ENCODE results near the gene AVPR2. TPM values are rescaled to one million over a fixed set of nuclear protein-coding genes. Genes with fewer than 3 reads are reported as not detected.

AVPR2 gene
- total RNA-seq, 1 donor from 2014 or later = not detected

DNA sequence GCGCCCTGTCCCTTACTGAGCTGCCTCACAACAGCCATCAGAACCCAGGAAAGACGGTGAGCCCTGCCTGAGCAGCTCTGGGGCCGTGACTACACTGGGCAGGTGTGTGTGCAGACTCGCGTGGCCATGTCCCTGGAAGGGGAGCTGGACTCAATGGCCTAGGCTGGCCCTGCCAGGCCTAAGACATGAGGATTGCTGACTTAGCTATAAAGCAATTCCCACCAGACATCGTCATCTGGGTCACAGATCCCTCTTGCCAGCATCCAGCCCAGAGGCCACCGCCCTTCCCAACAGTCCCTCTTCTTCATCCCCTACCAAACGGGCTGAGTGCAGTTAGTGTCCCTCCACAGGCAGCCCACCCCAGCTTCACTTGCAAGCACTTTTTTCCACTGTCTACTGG, 26.7 kb downstream of the AVPR2 start:
- Mint-ChIP-seq H3K9me3 (ENCODE audit: unreplicated experiment) (peaks cover 3% of the 10 kb centered on the region), H3K4me3 (ENCODE audit: unreplicated experiment) (no peak overlapping the region), H3K27ac (ENCODE audit: unreplicated experiment) (no peak overlapping the region), H3K4me1 (ENCODE audit: low read depth, unreplicated experiment) (peaks cover 2% of the 10 kb centered on the region), H3K36me3 (ENCODE audit: unreplicated experiment) (no peaks in the 10 kb centered on the region), H3K27me3 (ENCODE audit: unreplicated experiment) (peaks cover 6% of the 10 kb centered on the region)
- TF ChIP-seq, protein P1, sequence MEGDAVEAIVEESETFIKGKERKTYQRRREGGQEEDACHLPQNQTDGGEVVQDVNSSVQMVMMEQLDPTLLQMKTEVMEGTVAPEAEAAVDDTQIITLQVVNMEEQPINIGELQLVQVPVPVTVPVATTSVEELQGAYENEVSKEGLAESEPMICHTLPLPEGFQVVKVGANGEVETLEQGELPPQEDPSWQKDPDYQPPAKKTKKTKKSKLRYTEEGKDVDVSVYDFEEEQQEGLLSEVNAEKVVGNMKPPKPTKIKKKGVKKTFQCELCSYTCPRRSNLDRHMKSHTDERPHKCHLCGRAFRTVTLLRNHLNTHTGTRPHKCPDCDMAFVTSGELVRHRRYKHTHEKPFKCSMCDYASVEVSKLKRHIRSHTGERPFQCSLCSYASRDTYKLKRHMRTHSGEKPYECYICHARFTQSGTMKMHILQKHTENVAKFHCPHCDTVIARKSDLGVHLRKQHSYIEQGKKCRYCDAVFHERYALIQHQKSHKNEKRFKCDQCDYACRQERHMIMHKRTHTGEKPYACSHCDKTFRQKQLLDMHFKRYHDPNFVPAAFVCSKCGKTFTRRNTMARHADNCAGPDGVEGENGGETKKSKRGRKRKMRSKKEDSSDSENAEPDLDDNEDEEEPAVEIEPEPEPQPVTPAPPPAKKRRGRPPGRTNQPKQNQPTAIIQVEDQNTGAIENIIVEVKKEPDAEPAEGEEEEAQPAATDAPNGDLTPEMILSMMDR (IDR thresholded peaks at IDR 0.05; ENCODE audit: partially characterized antibody, unreplicated experiment) = no peak
- DNase-seq = no peak

DNA sequence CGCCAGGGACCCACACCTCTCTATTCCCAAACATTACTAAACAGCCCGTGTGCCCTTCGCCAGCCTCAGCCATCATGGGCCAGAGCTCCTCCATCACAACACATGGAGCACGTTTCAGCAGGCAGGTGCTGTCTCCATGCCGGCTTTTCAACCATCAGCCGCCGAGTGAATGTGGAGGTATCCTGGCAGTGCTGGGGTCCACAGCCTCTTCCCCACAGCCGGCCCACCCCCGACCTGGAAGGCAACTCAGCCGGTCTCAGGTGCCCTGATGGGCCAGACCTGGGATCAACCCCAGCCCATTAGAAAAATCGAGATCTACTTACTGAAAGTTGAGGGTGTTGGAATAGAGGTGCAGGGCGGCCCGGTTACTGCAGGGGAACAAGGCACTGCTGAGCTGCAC, 27.3 kb downstream of the AVPR2 start:
- Mint-ChIP-seq H3K36me3 (ENCODE audit: unreplicated experiment) (no peaks in the 10 kb centered on the region), H3K27me3 (ENCODE audit: unreplicated experiment) (peaks cover 6% of the 10 kb centered on the region), H3K9me3 (ENCODE audit: unreplicated experiment) (peaks cover 3% of the 10 kb centered on the region), H3K27ac (ENCODE audit: unreplicated experiment) (no peak overlapping the region), H3K4me1 (ENCODE audit: low read depth, unreplicated experiment) (peaks cover 2% of the 10 kb centered on the region), H3K4me3 (ENCODE audit: unreplicated experiment) (no peak overlapping the region)
- TF ChIP-seq, protein P1 (IDR thresholded peaks at IDR 0.05; ENCODE audit: partially characterized antibody, unreplicated experiment) = no peak
- no peak for DNase-seq

DNA sequence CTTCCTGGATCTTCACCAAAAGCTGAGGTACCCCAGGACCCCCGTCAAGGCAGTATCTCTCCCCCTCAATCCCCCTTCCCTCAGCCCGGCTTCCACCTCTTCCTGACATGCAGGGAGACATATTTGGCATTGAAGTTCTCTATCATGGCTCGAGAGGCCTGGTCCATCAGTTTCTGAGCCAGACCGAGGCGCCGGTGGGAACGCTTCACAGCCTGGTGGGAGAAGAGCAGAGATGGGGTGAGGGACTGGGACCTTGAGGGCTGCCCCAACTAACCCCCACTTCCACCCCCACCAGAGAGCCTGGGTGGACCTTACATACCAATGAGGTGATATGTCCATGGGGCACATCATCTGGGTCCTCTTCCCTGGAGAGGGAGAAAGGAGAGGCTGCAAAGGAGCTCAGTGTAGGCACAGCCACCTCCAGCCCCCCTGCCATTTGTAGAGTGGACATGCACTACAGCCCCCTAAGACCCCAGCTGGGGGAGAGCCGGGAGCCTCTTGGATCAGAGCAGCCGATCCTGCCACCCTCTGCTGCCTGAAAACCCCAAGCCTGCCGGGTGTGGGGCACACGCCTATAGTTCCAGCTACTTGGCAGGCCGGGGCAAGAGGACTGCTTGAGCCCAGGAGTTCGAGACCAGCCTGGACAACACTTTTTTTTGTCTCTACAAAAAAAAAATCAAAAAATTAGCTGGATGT, 27.9 kb downstream of the AVPR2 start:
- Mint-ChIP-seq H3K36me3 (ENCODE audit: unreplicated experiment) (no peaks in the 10 kb centered on the region), H3K9me3 (ENCODE audit: unreplicated experiment) (peaks cover 2% of the 10 kb centered on the region), H3K27me3 (ENCODE audit: unreplicated experiment) (peaks cover 3% of the 10 kb centered on the region), H3K4me3 (ENCODE audit: unreplicated experiment) (no peak overlapping the region), H3K4me1 (ENCODE audit: low read depth, unreplicated experiment) (peaks cover 2% of the 10 kb centered on the region), H3K27ac (ENCODE audit: unreplicated experiment) (no peak overlapping the region)
- DNase-seq = no peak
- TF ChIP-seq, protein P1 (IDR thresholded peaks at IDR 0.05; ENCODE audit: partially characterized antibody, unreplicated experiment) = no peak

DNA sequence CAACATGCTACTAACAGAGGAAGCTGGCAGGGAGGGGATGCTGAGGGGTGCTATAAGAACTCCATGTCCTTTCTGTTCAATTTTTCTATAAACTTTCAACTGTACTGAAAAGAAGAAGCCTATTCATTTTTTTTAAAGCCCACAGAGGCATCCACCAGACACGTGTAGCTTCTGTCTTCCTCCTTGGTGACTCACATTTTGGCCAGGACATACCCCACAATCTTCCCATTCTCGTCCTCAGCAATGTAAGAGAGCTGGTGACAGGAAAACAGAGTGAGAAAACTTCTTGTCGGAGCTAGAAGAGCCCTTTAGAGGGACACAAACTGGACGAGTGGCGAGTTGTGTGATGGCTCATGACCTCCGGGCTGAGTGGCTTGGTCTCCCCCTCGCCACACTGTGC, 29.3 kb downstream of the AVPR2 start:
- H3K27me3 Mint-ChIP-seq (ENCODE audit: unreplicated experiment) = peaks cover 2% of the 10 kb centered on the region
- peak overlapping the region; percentile 84 for H3K4me3 Mint-ChIP-seq (ENCODE audit: unreplicated experiment)
- TF ChIP-seq, protein P1 (IDR thresholded peaks at IDR 0.05; ENCODE audit: partially characterized antibody, unreplicated experiment) = no peak
- H3K27ac Mint-ChIP-seq (ENCODE audit: unreplicated experiment) = peak overlapping the region; percentile 48
- no peak for DNase-seq
- peaks cover 1% of the 10 kb centered on the region for H3K9me3 Mint-ChIP-seq (ENCODE audit: unreplicated experiment)
- H3K36me3 Mint-ChIP-seq (ENCODE audit: unreplicated experiment) = no peaks in the 10 kb centered on the region
- peaks cover 2% of the 10 kb centered on the region for H3K4me1 Mint-ChIP-seq (ENCODE audit: low read depth, unreplicated experiment)

DNA sequence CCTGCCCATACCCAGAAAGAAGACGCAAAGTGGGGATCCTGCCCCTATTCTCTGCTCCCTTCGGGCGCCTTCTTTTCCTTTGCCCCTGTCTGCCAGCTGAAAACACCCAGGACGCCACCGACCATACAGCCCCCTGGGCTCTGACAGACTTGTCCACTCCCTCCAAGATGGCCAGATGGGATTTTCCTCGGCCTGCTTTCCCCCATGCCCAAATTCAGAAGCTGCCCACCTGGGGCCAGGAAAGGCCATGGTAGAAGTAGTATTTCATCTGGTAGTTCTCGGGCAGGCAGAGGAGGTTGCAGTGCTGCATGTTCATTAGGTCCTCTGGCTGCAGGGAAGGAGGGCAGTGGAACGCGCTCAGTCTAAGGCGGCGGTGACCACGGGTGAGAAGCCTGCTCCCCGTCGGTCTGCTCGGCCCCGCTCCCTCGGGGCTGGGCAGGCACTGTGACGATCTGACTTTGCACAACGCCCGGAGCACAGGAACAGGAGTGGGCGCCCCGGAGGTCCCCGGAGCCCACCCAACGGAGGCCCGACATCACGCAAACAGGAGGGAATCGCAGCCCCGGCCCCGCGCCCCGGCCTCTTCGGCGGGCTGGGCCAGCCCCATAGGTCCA, 29.8 kb downstream of the AVPR2 start:
- no peak for DNase-seq
- Mint-ChIP-seq H3K27me3 (ENCODE audit: unreplicated experiment) (peaks cover 2% of the 10 kb centered on the region), H3K27ac (ENCODE audit: unreplicated experiment) (peak overlapping the region; percentile 48), H3K9me3 (ENCODE audit: unreplicated experiment) (peaks cover 1% of the 10 kb centered on the region), H3K4me1 (ENCODE audit: low read depth, unreplicated experiment) (no peaks in the 10 kb centered on the region), H3K36me3 (ENCODE audit: unreplicated experiment) (no peaks in the 10 kb centered on the region), H3K4me3 (ENCODE audit: unreplicated experiment) (peak overlapping the region; percentile 84)
- TF ChIP-seq, protein P1 (IDR thresholded peaks at IDR 0.05; ENCODE audit: partially characterized antibody, unreplicated experiment) = no peak

All from glutamatergic neuron (in vitro differentiated cells).